IMR-90 (cell line): ENCODE results near the gene LIPM. TPM values are rescaled to one million over a fixed set of nuclear protein-coding genes. Genes with fewer than 3 reads are reported as not detected.

ENCODE experiments used
- ATAC-seq: fragments of 200-7000 bp; cut with Tn5 transposase; 2 replicates; pipeline ENCODE4 v1.9.1; 2020; ENCODE audit warnings: low read depth, mild to moderate bottlenecking, moderate library complexity
- BruUV-seq: library from RNA; stranded (reverse); fragments of 400-500 nt; replicated peaks from 2 replicates; lab custom pipeline; 2021; lab: Mats Ljungman, UMichigan
- CTCF ChIA-PET: fragments of 300-600 bp; formaldehyde crosslinking; extraction: SDS; loops from one replicate; lab custom pipeline; 2021; ENCODE audit warnings: antibody characterized with exemption; lab: Yijun Ruan, JAX
- POLR2A ChIA-PET: fragments of 300-600 bp; sonication (Branson Sonifier 250); formaldehyde crosslinking; loops from one replicate; lab custom pipeline; 2022; ENCODE audit warnings: antibody characterized with exemption; ENCODE audit not compliant: unreplicated experiment; lab: Charles Lee
- DNase-seq: peaks from one replicate; pipeline ENCODE4 v3.0.0; 2013
- H2AFZ ChIP-seq: replicated peaks from 2 replicates; pipeline ENCODE3; 2013; ENCODE audit warnings: low read length, mild to moderate bottlenecking; ENCODE audit not compliant: poor library complexity
- H2AK5ac ChIP-seq: 2 replicates; pipeline ENCODE4 v1.6.1; 2013; ENCODE audit warnings: low read depth, low read length, inconsistent platforms
- H2AK9ac ChIP-seq: replicated peaks from 2 replicates; pipeline ENCODE3; 2013; ENCODE audit warnings: mild to moderate bottlenecking, low read depth, low read length, moderate library complexity; ENCODE audit not compliant: poor library complexity
- H2BK120ac ChIP-seq: 2 replicates; pipeline ENCODE4 v1.6.1; 2013; ENCODE audit warnings: low read depth, low read length, inconsistent platforms
- H2BK15ac ChIP-seq: 3 replicates; pipeline ENCODE4 v1.6.1; 2013; ENCODE audit warnings: low read depth, low read length, inconsistent platforms
- H2BK20ac ChIP-seq: 2 replicates; pipeline ENCODE4 v1.6.1; 2013; ENCODE audit warnings: low read depth, mild to moderate bottlenecking, inconsistent platforms, low read length, moderate library complexity
- H2BK5ac ChIP-seq: 2 replicates; pipeline ENCODE4 v1.6.1; 2013; ENCODE audit warnings: mild to moderate bottlenecking, low read depth, low read length, inconsistent platforms; ENCODE audit not compliant: poor library complexity, severe bottlenecking
- H3K14ac ChIP-seq: replicated peaks from 2 replicates; pipeline ENCODE4 v1.6.1; 2013; ENCODE audit warnings: low read depth, low read length, inconsistent platforms
- H3K18ac ChIP-seq: 2 replicates; pipeline ENCODE4 v1.6.1; 2013; ENCODE audit warnings: low read depth, low read length, control low read depth
- H3K23ac ChIP-seq: 2 replicates; pipeline ENCODE4 v1.6.1; 2013; ENCODE audit warnings: low read depth, low read length, inconsistent platforms
- H3K27ac ChIP-seq: 2 replicates; pipeline ENCODE4 v1.5.1; 2013; ENCODE audit warnings: mild to moderate bottlenecking, control low read depth, low read length; ENCODE audit not compliant: insufficient read depth
- H3K27me3 ChIP-seq: 2 replicates; pipeline ENCODE4 v1.6.1; 2013; ENCODE audit warnings: low read length; ENCODE audit not compliant: control insufficient read depth, insufficient read depth
- H3K36me3 ChIP-seq: 2 replicates; pipeline ENCODE4 v1.6.1; 2013; ENCODE audit warnings: low read length, mixed read lengths; ENCODE audit not compliant: control insufficient read depth, insufficient read depth
- H3K4ac ChIP-seq: 2 replicates; pipeline ENCODE4 v1.6.1; 2013; ENCODE audit warnings: low read depth, low read length, inconsistent platforms
- H3K4me1 ChIP-seq: 2 replicates; pipeline ENCODE4 v1.6.1; 2013; ENCODE audit warnings: low read length, mixed read lengths; ENCODE audit not compliant: control insufficient read depth, insufficient read depth
- H3K4me2 ChIP-seq: 2 replicates; pipeline ENCODE4 v1.6.1; 2013; ENCODE audit warnings: low read depth, mild to moderate bottlenecking, control low read depth, low read length, moderate library complexity
- H3K4me3 ChIP-seq: 2 replicates; pipeline ENCODE4 v1.5.1; 2013; ENCODE audit warnings: low read depth, mild to moderate bottlenecking, control low read depth, low read length, moderate library complexity; ENCODE audit not compliant: insufficient read depth
- H3K56ac ChIP-seq: 2 replicates; pipeline ENCODE4 v1.6.1; 2013; ENCODE audit warnings: low read length, inconsistent platforms; ENCODE audit not compliant: insufficient read depth; ENCODE audit errors: extremely low read depth
- H3K79me1 ChIP-seq, 2 experiments: 2 replicates each; pipeline ENCODE4 v1.6.1; 2013; ENCODE audit warnings: low read length in 2 of 2, inconsistent platforms in 1 of 2, low read depth in 1 of 2
- H3K9ac ChIP-seq: 2 replicates; pipeline ENCODE4 v1.6.1; 2013; ENCODE audit warnings: low read depth, low read length, control low read depth
- H3K9me1 ChIP-seq: 2 replicates; pipeline ENCODE4 v1.6.1; 2013; ENCODE audit warnings: low read length, inconsistent platforms; ENCODE audit not compliant: insufficient read depth
- H3K9me3 ChIP-seq: 2 replicates; pipeline ENCODE4 v1.6.1; 2013; ENCODE audit warnings: low read length; ENCODE audit not compliant: control insufficient read depth, insufficient read depth
- H4K20me1 ChIP-seq: 2 replicates; pipeline ENCODE4 v1.6.1; 2013; ENCODE audit warnings: low read length, inconsistent platforms; ENCODE audit not compliant: insufficient read depth
- H4K5ac ChIP-seq: 2 replicates; pipeline ENCODE4 v1.6.1; 2013; ENCODE audit warnings: mild to moderate bottlenecking, low read depth, low read length, control low read depth
- H4K8ac ChIP-seq, 2 experiments: 2 replicates each; pipeline ENCODE4 v1.6.1; 2013; ENCODE audit warnings: low read depth in 2 of 2, low read length in 2 of 2, control low read depth in 1 of 2, inconsistent platforms in 1 of 2
- H4K91ac ChIP-seq: 2 replicates; pipeline ENCODE4 v1.6.1; 2013; ENCODE audit warnings: low read depth, low read length, inconsistent platforms; ENCODE audit not compliant: insufficient read depth
- FOS ChIP-seq: fragments of 150-350 bp; IDR thresholded peaks from 2 replicates; pipeline ENCODE4 v1.6.1; 2016; ENCODE audit warnings: low read depth, low read length
- USF2 ChIP-seq: fragments of 150-350 bp; IDR thresholded peaks from 2 replicates; pipeline ENCODE4 v1.6.1; 2017; ENCODE audit warnings: mild to moderate bottlenecking, antibody characterized with exemption, low read length, low read depth
- WGBS, 2 experiments: methylation state at CpG; one replicate each; pipeline versions ENCODE4 v1.1.5 to v1.1.7; 2013; ENCODE audit warnings: missing lambda C conversion rate in 2 of 2; ENCODE audit not compliant: insufficient read length in 1 of 2; ENCODE audit errors: extremely low coverage in 2 of 2; 5-methylcytosine and 5-hydroxymethylcytosine counted together
- dilution Hi-C: fragments of 300-500 bp; cut with HindIII; formaldehyde crosslinking; loops from one replicate; pipeline ENCODE4 v1.14.3; 2018; ENCODE audit warnings: low sequenced_read_pairs; ENCODE audit not compliant: unreplicated experiment
- in situ Hi-C: fragments of 300-500 bp; cut with MboI; formaldehyde crosslinking; loops from 3 replicates; pipeline ENCODE4 v1.14.3; 2019; ENCODE audit warnings: low sequenced_read_pairs, inconsistent platforms, mixed read lengths
- intact Hi-C: fragments of 100-400 bp; cut with micrococcal nuclease; formaldehyde crosslinking; loops from 2 replicates; pipeline ENCODE4 v1.10.0; 2022
- polyA plus RNA-seq, 3 experiments: library from polyadenylated mRNA; depleted of rRNA; stranded (reverse); fragments of >200 nt; gene quantifications; 2 replicates each; pipeline ENCODE4 v1.2.3, GENCODE V29; 2012; ENCODE audit warnings: low replicate concordance in 1 of 3
- total RNA-seq: library from RNA; depleted of rRNA; stranded (reverse); fragments of >200 nt; gene quantifications from 2 replicates; pipeline ENCODE4 v1.2.3, GENCODE V29; 2012

LIPM gene
- total and polyA plus RNA-seq, 2 of the 4 experiments (the other 2 are of a cell fraction) = not detected

DNA sequence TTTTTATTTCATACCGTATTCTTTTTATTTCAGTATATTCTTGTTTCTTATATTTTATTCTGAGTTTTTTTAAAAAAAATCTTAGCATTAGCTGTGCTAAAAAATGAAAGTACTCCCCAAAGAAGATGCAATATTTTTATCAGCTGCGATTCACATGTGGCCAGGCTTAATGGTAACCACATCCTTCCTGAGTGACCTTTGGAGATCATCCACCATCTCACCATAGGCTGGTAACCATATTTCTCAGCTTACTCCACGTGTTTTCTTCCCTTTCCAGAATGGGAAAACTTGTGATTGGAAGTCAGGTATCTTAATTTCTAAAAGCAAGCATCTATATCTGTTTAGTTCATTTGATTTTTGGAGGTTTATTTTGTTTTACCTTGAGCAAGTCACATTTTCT lies 18.8 kb upstream of the LIPM start:
- DNase-seq (peak; percentile 41), ATAC-seq (no peak)
- Histone ChIP-seq H3K9me3 (no peaks in the 10 kb centered on the region), H4K20me1 (no peaks in the 10 kb centered on the region), H3K36me3 (no peaks in the 10 kb centered on the region), H2BK20ac (no peak overlapping the region), H2BK15ac (no peak overlapping the region), H2AK9ac (no peak overlapping the region), H2BK5ac (no peak overlapping the region), H3K56ac (no peak overlapping the region), H3K14ac (no peak overlapping the region), H4K5ac (no peak overlapping the region), H3K4me1 (no peaks in the 10 kb centered on the region), H3K18ac (no peak overlapping the region), H2BK120ac (no peak overlapping the region), H2AFZ (no peak overlapping the region), H3K23ac (no peak overlapping the region), H4K91ac (no peak overlapping the region), H3K79me1 (no peaks in the 10 kb centered on the region), H4K8ac (no peak overlapping the region), H3K4me3 (no peak overlapping the region), H3K27ac (no peak overlapping the region), H3K9ac (no peak overlapping the region), H3K27me3 (peaks cover 1% of the 10 kb centered on the region; the same call in 1 of the 2 replicates), H2AK5ac (no peak overlapping the region), H3K9me1 (no peaks in the 10 kb centered on the region), H3K4me2 (no peak overlapping the region), H3K4ac (no peak overlapping the region)
- in situ Hi-C loops = no loop called here
- TF ChIP-seq USF2 = no peak
- no peak for TF ChIP-seq FOS
- CTCF ChIA-PET = no interaction called here
- intact Hi-C loops = loop anchor here (5.0 kb wide), 1 partner anchor 76 kb away; the partner anchor contains the start of gene LIPK
- dilution Hi-C loops = no loop called here
- POLR2A ChIA-PET = no interaction called here
- no CpG with 5 or more reads among the region's 3 CpGs for WGBS, 2 experiments
- BruUV-seq = no TSS peak
